Breast epithelium (tissue), 4 donors: ENCODE measurements around the gene CSTF1. TPM values are rescaled to one million over a fixed set of nuclear protein-coding genes. Genes with fewer than 3 reads are reported as not detected.

Source experiments
- DNase-seq, 2 donors: peaks; one replicate each; pipeline ENCODE4 v3.0.0-alpha.2; 2019; ENCODE audit warnings: low spot score in 2 of 2
- H3K27ac ChIP-seq, 2 donors: fragments of 200-600 bp; sonication (generic) in 1 of 2; one replicate each; pipeline ENCODE4 v1.5.1; 2016 to 2019; ENCODE audit warnings: mild to moderate bottlenecking in 1 of 2
- H3K27me3 ChIP-seq, 2 donors: fragments of 200-600 bp; sonication (generic) in 1 of 2; one replicate each; pipeline versions ENCODE4 v1.5.1 to v1.6.0; 2017 to 2019; ENCODE audit warnings: control low read depth in 1 of 2, mild to moderate bottlenecking in 1 of 2
- H3K36me3 ChIP-seq: fragments of 200-600 bp; one replicate; pipeline ENCODE4 v1.5.1; 2019
- H3K4me1 ChIP-seq, 2 donors: fragments of 200-600 bp; sonication (generic); one replicate each; pipeline ENCODE4 v1.5.1; 2016 to 2019; ENCODE audit warnings: control low read depth in 1 of 2
- H3K4me3 ChIP-seq, 3 donors: fragments of 200-600 bp; sonication (generic); 1 replicate in 2 of 3; 2 replicates in 1 of 3; pipeline ENCODE4 v1.5.1; 2016 to 2019; ENCODE audit warnings: mild to moderate bottlenecking in 3 of 3, moderate library complexity in 2 of 3
- H3K9me3 ChIP-seq, 2 donors: fragments of 200-600 bp; sonication (generic) in 1 of 2; one replicate each; pipeline ENCODE4 v1.5.1; 2016 to 2019; ENCODE audit warnings: control low read depth in 1 of 2
- CTCF ChIP-seq, 3 donors: fragments of 450-650 bp; IDR thresholded peaks; one replicate each; pipeline ENCODE4 v1.5.1; 2016 to 2017; ENCODE audit warnings: antibody characterized with exemption in 3 of 3, mild to moderate bottlenecking in 3 of 3, moderate library complexity in 3 of 3
- POLR2A ChIP-seq: fragments of 450-650 bp; IDR thresholded peaks from one replicate; pipeline ENCODE4 v1.6.1; 2016; ENCODE audit warnings: antibody characterized with exemption, mild to moderate bottlenecking, moderate library complexity
- POLR2AphosphoS5 ChIP-seq, 3 donors: sonication (generic); formaldehyde crosslinking; IDR thresholded peaks; one replicate each; pipeline ENCODE4 v1.6.1; 2017; ENCODE audit warnings: antibody characterized with exemption in 3 of 3
- intact Hi-C: fragments of 100-400 bp; cut with DNase I; formaldehyde crosslinking; loops from one replicate; pipeline ENCODE4 v1.15.1; 2023; ENCODE audit warnings: low total_unique reads
- total RNA-seq, 3 donors: library from RNA; depleted of rRNA; stranded (reverse); fragments of >200 nt; gene quantifications; one replicate each; pipeline ENCODE4 v1.1.0, GENCODE V29; 2016

The CSTF1 gene
- total RNA-seq, 3 donors from 2014 or later, result 17.1 to 53.4 (median 35.7) TPM

- Histone ChIP-seq H3K4me3 (peak overlapping the region; percentile 84 to 93 (median 90)), H3K9me3 (no peaks in the 10 kb centered on the region), H3K27me3 (no peaks in the 10 kb centered on the region), H3K27ac (peak overlapping the region; percentile 89), H3K4me1 (peaks cover 7 to 9% of the 10 kb centered on the region in 2 donors), H3K36me3 (no peaks in the 10 kb centered on the region)
- intact Hi-C loops, result no loop called here
- no peak for DNase-seq
- no peak for TF ChIP-seq POLR2A
- TF ChIP-seq POLR2AphosphoS5 (IDR thresholded peaks at IDR 0.05), result no peak
- no peak for TF ChIP-seq CTCF (IDR thresholded peaks at IDR 0.05)
Measured at GRCh38 chr20:56360133-56360907, 32.1 kb upstream of the CSTF1 start.

GRCh38 chr20:56360908-56361205 lies 31.6 kb upstream of the CSTF1 start:
- peak overlapping the region in 2 of 3 donors; percentile 90 to 93 for H3K4me3 ChIP-seq
- H3K4me1 ChIP-seq, result peaks cover 7 to 9% of the 10 kb centered on the region in 2 donors
- intact Hi-C loops, result no loop called here
- H3K36me3 ChIP-seq, result no peaks in the 10 kb centered on the region
- no peak for DNase-seq
- H3K27ac ChIP-seq, result peak overlapping the region; percentile 89
- H3K27me3 ChIP-seq, result no peaks in the 10 kb centered on the region
- no peaks in the 10 kb centered on the region for H3K9me3 ChIP-seq
- TF ChIP-seq POLR2AphosphoS5 (IDR thresholded peaks at IDR 0.05), result no peak
- no peak for TF ChIP-seq POLR2A
- TF ChIP-seq CTCF (IDR thresholded peaks at IDR 0.05), result no peak

GRCh38 chr20:56361900-56362299 lies 30.5 kb upstream of the CSTF1 start:
- peaks cover 7 to 9% of the 10 kb centered on the region in 2 donors for H3K4me1 ChIP-seq
- DNase-seq, result no peak
- no peaks in the 10 kb centered on the region for H3K9me3 ChIP-seq
- no peaks in the 10 kb centered on the region for H3K36me3 ChIP-seq
- no peak overlapping the region for H3K4me3 ChIP-seq
- no peak for TF ChIP-seq POLR2A
- TF ChIP-seq CTCF (IDR thresholded peaks at IDR 0.05), result no peak
- TF ChIP-seq POLR2AphosphoS5 (IDR thresholded peaks at IDR 0.05), result no peak
- H3K27me3 ChIP-seq, result no peaks in the 10 kb centered on the region
- intact Hi-C loops, result no loop called here
- H3K27ac ChIP-seq, result peak overlapping the region; percentile 89

- Histone ChIP-seq H3K27ac (peak overlapping the region; percentile 23 to 52), H3K36me3 (no peaks in the 10 kb centered on the region), H3K4me1 (peaks cover 7 to 9% of the 10 kb centered on the region in 2 donors), H3K4me3 (peak overlapping the region in 2 of 3 donors; percentile 4 to 17), H3K9me3 (no peaks in the 10 kb centered on the region), H3K27me3 (no peaks in the 10 kb centered on the region)
- TF ChIP-seq POLR2AphosphoS5 (IDR thresholded peaks at IDR 0.05) (no peak), CTCF (IDR thresholded peaks at IDR 0.05) (no peak), POLR2A (no peak)
- intact Hi-C loops, result no loop called here
- DNase-seq, result peak in 1 of 2 donors; percentile 30
Measured at GRCh38 chr20:56362833-56363413, 29.5 kb upstream of the CSTF1 start.

GRCh38 chr20:56363491-56363890 lies 29.0 kb upstream of the CSTF1 start:
- TF ChIP-seq POLR2AphosphoS5 (IDR thresholded peaks at IDR 0.05) (no peak), POLR2A (no peak), CTCF (IDR thresholded peaks at IDR 0.05) (no peak)
- no peaks in the 10 kb centered on the region for H3K36me3 ChIP-seq
- intact Hi-C loops, result no loop called here
- H3K27ac ChIP-seq, result peak overlapping the region in 1 of 2 donors; percentile 23
- H3K4me1 ChIP-seq, result peaks cover 7 to 9% of the 10 kb centered on the region in 2 donors
- no peaks in the 10 kb centered on the region for H3K9me3 ChIP-seq
- H3K27me3 ChIP-seq, result no peaks in the 10 kb centered on the region
- H3K4me3 ChIP-seq, result peak overlapping the region in 1 of 3 donors; percentile 17
- peak in 1 of 2 donors; percentile 41 for DNase-seq
